SK-N-SH (cell line): ENCODE results near the gene PROM1. TPM values are rescaled to one million over a fixed set of nuclear protein-coding genes. Genes with fewer than 3 reads are reported as not detected.

ENCODE experiments used
- CTCF ChIA-PET: fragments of 300-600, 350-600 bp; formaldehyde crosslinking; extraction: SDS; loops from one replicate; lab custom pipeline; 2021; lab: Yijun Ruan, JAX
- POLR2A ChIA-PET: fragments of 350-600 bp; sonication (Branson Sonifier 250); formaldehyde crosslinking; extraction: SDS; loops from one replicate; lab custom pipeline; 2020; ENCODE audit warnings: antibody characterized with exemption, inconsistent platforms; lab: Yijun Ruan, JAX
- DNase-seq: peaks from one replicate; pipeline ENCODE4 v3.0.0; 2012
- H2AFZ ChIP-seq: fragments of 200-600 bp; sonication (generic); 2 replicates; pipeline ENCODE4 v1.8.1; 2016; ENCODE audit warnings: antibody characterized with exemption, mild to moderate bottlenecking, low read depth
- H3F3A ChIP-seq: fragments of 200-600 bp; sonication (generic); replicated peaks from 2 replicates; pipeline ENCODE3; 2016; ENCODE audit warnings: antibody characterized with exemption, mild to moderate bottlenecking; ENCODE audit not compliant: insufficient read depth
- H3K27ac ChIP-seq, 2 experiments: fragments of 200-500 bp in 1 of 2; fragments of 200-600 bp in 1 of 2; sonication (Bioruptor generic) in 1 of 2; sonication (generic), shearing (Covaris generic) in 1 of 2; 2 replicates each; pipeline versions ENCODE4 v1.5.1 to v1.6.1; 2014 to 2016; ENCODE audit warnings: low read depth in 2 of 2, inconsistent platforms in 1 of 2, low read length in 1 of 2, mild to moderate bottlenecking in 1 of 2, mixed read lengths in 1 of 2
- H3K27me3 ChIP-seq: fragments of 200-600 bp; sonication (generic), shearing (Covaris generic); 2 replicates; pipeline ENCODE4 v1.6.1; 2016; ENCODE audit warnings: mixed run types; ENCODE audit not compliant: insufficient read depth
- H3K36me3 ChIP-seq, 2 experiments: fragments of 200-500 bp in 1 of 2; fragments of 200-600 bp in 1 of 2; sonication (Bioruptor generic) in 1 of 2; sonication (generic) in 1 of 2; replicated peaks in 1 of 2; 2 replicates each; pipeline versions ENCODE3 to v1.5.1; 2014 to 2016; ENCODE audit warnings: low read length in 1 of 2, mild to moderate bottlenecking in 1 of 2; ENCODE audit not compliant: insufficient read depth in 2 of 2, control insufficient read depth in 1 of 2
- H3K4me1 ChIP-seq, 2 experiments: fragments of 200-500 bp in 1 of 2; fragments of 200-600 bp in 1 of 2; sonication (Bioruptor generic) in 1 of 2; sonication (generic), shearing (Covaris generic) in 1 of 2; 2 replicates each; pipeline versions ENCODE4 v1.5.1 to v1.6.1; 2014 to 2016; ENCODE audit warnings: low read depth in 1 of 2, low read length in 1 of 2, mixed run types in 1 of 2; ENCODE audit not compliant: insufficient read depth in 2 of 2, control insufficient read depth in 1 of 2
- H3K4me2 ChIP-seq: fragments of 200-600 bp; sonication (generic), shearing (Covaris generic); 2 replicates; pipeline ENCODE4 v1.6.1; 2017; ENCODE audit warnings: mixed run types
- H3K4me3 ChIP-seq, 2 experiments: fragments of 200-500 bp in 1 of 2; fragments of 200-600 bp in 1 of 2; sonication (Bioruptor generic) in 1 of 2; sonication (generic), shearing (Covaris generic) in 1 of 2; 2 replicates each; pipeline versions ENCODE4 v1.5.1 to v1.8.1; 2014 to 2016; ENCODE audit warnings: low read depth in 2 of 2, inconsistent platforms in 1 of 2, low read length in 1 of 2, mild to moderate bottlenecking in 1 of 2, mixed read lengths in 1 of 2, moderate library complexity in 1 of 2
- H3K79me2 ChIP-seq: fragments of 200-600 bp; sonication (generic); 2 replicates; pipeline ENCODE4 v1.8.1; 2017; ENCODE audit warnings: mild to moderate bottlenecking; ENCODE audit not compliant: insufficient read depth
- H3K9ac ChIP-seq: fragments of 200-600 bp; sonication (generic); 2 replicates; pipeline ENCODE4 v1.6.1; 2017; ENCODE audit warnings: mixed run types
- H3K9me2 ChIP-seq: fragments of 200-600 bp; sonication (generic); 2 replicates; pipeline ENCODE4 v1.6.1; 2017; ENCODE audit warnings: mixed run types
- H3K9me3 ChIP-seq: fragments of 200-600 bp; sonication (generic); 2 replicates; pipeline ENCODE4 v1.6.1; 2017; ENCODE audit warnings: mixed run types, mild to moderate bottlenecking, moderate library complexity
- H4K20me1 ChIP-seq: fragments of 200-600 bp; sonication (generic); 2 replicates; pipeline ENCODE4 v1.6.1; 2017; ENCODE audit warnings: mild to moderate bottlenecking, mixed run types; ENCODE audit not compliant: insufficient read depth
- CTCF ChIP-seq: fragments of 200-600 bp; sonication (generic); IDR thresholded peaks from 2 replicates; pipeline ENCODE4 v1.6.1; 2017; ENCODE audit warnings: antibody characterized with exemption, mild to moderate bottlenecking, moderate library complexity
- FOSL2 ChIP-seq: IDR thresholded peaks from 2 replicates; pipeline ENCODE4 v1.4.0; 2012; ENCODE audit warnings: low read depth, mild to moderate bottlenecking, moderate library complexity, borderline replicate concordance
- GABPA ChIP-seq: IDR thresholded peaks from 2 replicates; pipeline ENCODE4 v1.4.0; 2012; ENCODE audit warnings: low read depth, mild to moderate bottlenecking
- GATA2 ChIP-seq: sonication (generic); formaldehyde crosslinking; IDR thresholded peaks from 2 replicates; pipeline ENCODE4 v1.5.0; 2020; ENCODE audit warnings: mild to moderate bottlenecking, missing genetic modification reagents
- IRF3 ChIP-seq: fragments of 150-350 bp; IDR thresholded peaks from 2 replicates; pipeline ENCODE4 v1.6.1; 2016; ENCODE audit warnings: mild to moderate bottlenecking, low read depth, low read length
- NFIC ChIP-seq: IDR thresholded peaks from 2 replicates; pipeline ENCODE4 v1.4.0; 2012; ENCODE audit warnings: borderline replicate concordance
- POLR2AphosphoS5 ChIP-seq: IDR thresholded peaks from 2 replicates; pipeline ENCODE4 v1.6.1; 2012; ENCODE audit warnings: low read depth, low read length
- RAD21 ChIP-seq: IDR thresholded peaks from 2 replicates; pipeline ENCODE4 v1.6.1; 2012; ENCODE audit warnings: mild to moderate bottlenecking, low read length
- RCOR1 ChIP-seq: fragments of 150-350 bp; IDR thresholded peaks from 2 replicates; pipeline ENCODE4 v1.6.1; 2017; ENCODE audit warnings: antibody characterized with exemption, low read length
- RFX5 ChIP-seq: IDR thresholded peaks from 2 replicates; pipeline ENCODE4 v1.6.1; 2012; ENCODE audit warnings: mild to moderate bottlenecking, improper control_type of control experiment, low read length
- SIN3A ChIP-seq: IDR thresholded peaks from 2 replicates; pipeline ENCODE4 v1.6.1; 2012; ENCODE audit warnings: low read depth, mild to moderate bottlenecking, low read length, moderate library complexity, borderline replicate concordance
- SMC3 ChIP-seq: IDR thresholded peaks from 2 replicates; pipeline ENCODE4 v1.6.1; 2012; ENCODE audit warnings: low read depth, low read length, improper control_type of control experiment
- TAF1 ChIP-seq: IDR thresholded peaks from 2 replicates; pipeline ENCODE4 v1.6.1; 2012; ENCODE audit warnings: low read depth, mild to moderate bottlenecking, low read length, moderate library complexity, borderline replicate concordance
- TCF12 ChIP-seq: IDR thresholded peaks from 2 replicates; pipeline ENCODE4 v1.4.0; 2012
- TEAD4 ChIP-seq: IDR thresholded peaks from 2 replicates; pipeline ENCODE4 v1.4.0; 2012; ENCODE audit warnings: mild to moderate bottlenecking, borderline replicate concordance; ENCODE audit not compliant: insufficient read depth
- USF1 ChIP-seq: IDR thresholded peaks from 2 replicates; pipeline ENCODE4 v1.4.0; 2012; ENCODE audit warnings: low read depth, borderline replicate concordance
- USF2 ChIP-seq: fragments of 150-350 bp; IDR thresholded peaks from 2 replicates; pipeline ENCODE4 v1.6.1; 2017; ENCODE audit warnings: antibody characterized with exemption, low read length, low read depth, borderline replicate concordance
- YY1 ChIP-seq: IDR thresholded peaks from 2 replicates; pipeline ENCODE4 v1.4.0; 2012; ENCODE audit warnings: low read depth, mild to moderate bottlenecking
- ZBTB33 ChIP-seq: IDR thresholded peaks from 2 replicates; pipeline ENCODE4 v1.4.0; 2012; ENCODE audit warnings: low read depth, borderline replicate concordance
- WGBS: methylation state at CpG from one replicate; pipeline ENCODE4 v1.1.6; 2017; ENCODE audit warnings: low lambda C conversion rate; 5-methylcytosine and 5-hydroxymethylcytosine counted together
- polyA plus RNA-seq, 3 experiments: library from polyadenylated mRNA; depleted of rRNA; stranded (reverse); fragments of >200 nt; gene quantifications; 2 replicates each; pipeline ENCODE4 v1.2.3, GENCODE V29; 2012

Gene PROM1
- polyA plus RNA-seq, 1 of the 3 experiments (the other 2 are of a cell fraction) = not detected

GRCh38 chr4:15929540-15929939 is 154.3 kb downstream of the PROM1 start:
- Histone ChIP-seq H3K9ac (no peak overlapping the region), H2AFZ (no peak overlapping the region), H3F3A (no peaks in the 10 kb centered on the region), H3K9me3 (no peaks in the 10 kb centered on the region), H3K36me3 (no peaks in the 10 kb centered on the region), H4K20me1 (no peaks in the 10 kb centered on the region), H3K27me3 (no peaks in the 10 kb centered on the region)
- 41% methylated on average over 3 of the region's 3 CpGs for whole genome bisulfite sequencing
- CTCF ChIA-PET = interaction anchor here (1.3 to 2.6 kb wide), 3 partner anchors 26 to 47 kb away, joined by 3 to 9 read pairs (median 9); no protein-coding TSS in a partner anchor
- POLR2A ChIA-PET = no interaction called here
- TF ChIP-seq RCOR1 = no peak
- TF ChIP-seq, all 33 proteins: peak for 0
- no peaks in the 10 kb centered on the region for H3K9me2 ChIP-seq
- H3K4me1 ChIP-seq = no peaks in the 10 kb centered on the region
- H3K4me2 ChIP-seq = no peak overlapping the region
- H3K27ac ChIP-seq = no peak overlapping the region
- DNase-seq = no peak
- no peak overlapping the region for H3K4me3 ChIP-seq
- H3K79me2 ChIP-seq = no peaks in the 10 kb centered on the region

- H3K27me3 ChIP-seq = no peaks in the 10 kb centered on the region
- no peaks in the 10 kb centered on the region for H3K9me2 ChIP-seq
- H3K4me1 ChIP-seq = no peaks in the 10 kb centered on the region
- POLR2A ChIA-PET = no interaction called here
- CTCF ChIA-PET = interaction anchor here (1.3 to 2.6 kb wide), 4 partner anchors 27 to 123 kb away, joined by 3 to 9 read pairs (median 6); no protein-coding TSS in a partner anchor
- no peak overlapping the region for H3K27ac ChIP-seq
- DNase-seq = no peak
- no peak overlapping the region for H3K9ac ChIP-seq
- no peak overlapping the region for H3K4me3 ChIP-seq
- 82% methylated on average over 5 of the region's 5 CpGs for WGBS
- TF ChIP-seq SMC3 = no peak
- no peak for TF ChIP-seq GABPA
- no peak for TF ChIP-seq NFIC
- no peak for TF ChIP-seq TEAD4
- no peak for TF ChIP-seq RFX5
- TF ChIP-seq ZBTB33 = no peak
- TF ChIP-seq USF1 = no peak
- TF ChIP-seq GATA2 (CRISPR knock-in tag) = no peak
- no peak for TF ChIP-seq FOSL2
- TF ChIP-seq POLR2AphosphoS5 = no peak
- no peak for TF ChIP-seq TCF12
- no peak for TF ChIP-seq TAF1
- no peak for TF ChIP-seq USF2
- TF ChIP-seq CTCF = no peak
- TF ChIP-seq IRF3 = no peak
- TF ChIP-seq SIN3A = no peak
- no peak for TF ChIP-seq YY1
- no peak for TF ChIP-seq RAD21
- no peaks in the 10 kb centered on the region for H3K36me3 ChIP-seq
- H4K20me1 ChIP-seq = no peaks in the 10 kb centered on the region
- H3F3A ChIP-seq = no peaks in the 10 kb centered on the region
- H3K79me2 ChIP-seq = no peaks in the 10 kb centered on the region
- no peak overlapping the region for H3K4me2 ChIP-seq
- no peak overlapping the region for H2AFZ ChIP-seq
- no peaks in the 10 kb centered on the region for H3K9me3 ChIP-seq
Observed at GRCh38 chr4:15928883-15929282, 154.9 kb downstream of the PROM1 start.
